ENCODE measurements around the gene TMEM108. TPM values are rescaled to one million over a fixed set of nuclear protein-coding genes. Genes with fewer than 3 reads are reported as not detected.
"Not testable (repeated sequence)": the region's sequence is repeated elsewhere in the genome, so short reads cannot be mapped to it uniquely, and the experiment has no call there.

Gene TMEM108
- total RNA-seq (2014; rRNA removed; shearing (Covaris generic)): 0.69 and 1.7 TPM in 2 replicates

GRCh38 chr3:133038089-133038730, at the start of gene TMEM108:
TSS of gene TMEM108 (plus strand) at chr3:133038391.
- DNase-seq (ENCODE audit: low read depth): peak; percentile 77

DNA sequence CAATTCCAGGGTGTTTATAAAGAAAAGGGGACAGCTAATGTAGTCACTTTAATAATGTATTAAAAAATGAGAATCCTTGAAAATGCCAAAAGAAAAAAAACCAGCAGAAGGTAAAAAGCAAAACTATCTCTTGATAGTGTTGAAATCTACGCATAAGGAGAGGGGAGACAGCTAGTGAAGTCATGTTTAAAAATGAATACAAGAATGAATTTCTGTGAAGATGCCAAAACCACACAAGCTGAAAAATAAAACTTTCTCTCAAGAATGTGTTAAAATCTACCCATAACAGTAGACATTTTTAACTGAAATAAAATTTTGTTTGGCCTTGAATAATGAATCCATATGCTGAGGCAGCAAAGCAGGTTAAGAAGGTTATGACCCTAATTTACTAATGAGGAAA, 42.2 kb upstream of the TMEM108 start:
- no peak for DNase-seq (ENCODE audit: low read depth)

DNA sequence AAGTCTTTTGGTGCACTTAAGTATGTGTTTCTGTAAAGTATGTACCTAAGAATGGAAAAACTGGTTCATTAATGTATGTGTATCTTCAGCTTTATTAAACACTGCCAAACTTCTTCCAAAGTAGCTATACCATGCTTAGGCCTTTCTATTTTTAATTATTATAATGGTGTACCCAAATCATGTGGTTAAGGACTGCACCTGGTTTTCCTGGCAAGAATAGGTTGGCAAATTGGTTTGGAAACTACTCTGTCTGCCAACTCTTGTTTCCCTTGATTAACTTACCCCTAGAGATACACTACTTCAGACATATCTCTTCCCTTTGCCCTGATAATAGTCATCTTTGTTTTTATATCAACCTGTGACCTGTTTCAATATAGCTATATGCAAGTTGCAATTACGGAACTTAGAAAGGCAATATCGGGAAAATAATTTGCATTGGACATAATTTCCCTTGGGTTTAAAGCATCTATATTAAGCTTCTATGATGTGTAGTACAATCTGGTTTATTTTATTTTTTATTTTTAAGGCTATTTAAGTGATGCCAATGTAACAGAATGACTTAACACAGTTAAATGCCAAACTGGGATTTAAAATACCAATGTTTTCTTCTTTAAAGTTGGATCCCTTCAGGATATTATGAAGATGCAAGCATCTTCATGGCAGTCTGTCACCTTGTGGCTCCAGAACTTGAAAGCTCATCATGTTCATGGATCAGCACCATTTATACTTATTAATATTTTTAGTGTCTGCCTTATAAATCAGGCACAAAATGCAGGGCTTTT, 40.6 kb upstream of the TMEM108 start:
- DNase-seq (ENCODE audit: low read depth): no peak

GRCh38 chr3:133005032-133005431, 33.2 kb upstream of the TMEM108 start:
- not testable (repeated sequence) for DNase-seq (ENCODE audit: low read depth)

DNA sequence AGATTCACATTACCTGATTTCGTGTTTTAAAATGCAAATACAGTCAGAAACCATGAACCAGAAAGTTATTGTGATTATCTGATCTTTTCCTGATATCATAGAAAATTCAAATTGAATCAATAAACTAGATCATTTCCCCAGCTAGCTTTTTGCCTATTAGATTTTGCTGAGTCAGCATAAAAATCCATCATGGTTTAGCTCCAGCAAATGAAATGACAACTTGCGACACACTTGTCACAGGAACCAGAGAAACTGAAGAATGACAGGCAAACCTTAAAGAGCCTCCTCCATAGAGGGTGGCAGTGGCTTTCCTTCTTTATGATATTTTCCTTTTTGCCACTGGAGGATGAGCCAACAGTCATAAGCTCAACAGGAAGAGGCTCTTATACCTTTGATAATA, 30.6 kb upstream of the TMEM108 start:
- no peak for DNase-seq (ENCODE audit: low read depth)

- DNase-seq (ENCODE audit: low read depth): no peak
Measured at GRCh38 chr3:133014325-133014724, 23.9 kb upstream of the TMEM108 start.

- DNase-seq (ENCODE audit: low read depth): not testable (repeated sequence)
Measured at GRCh38 chr3:133015573-133015972, 22.6 kb upstream of the TMEM108 start.

- DNase-seq (ENCODE audit: low read depth): no peak
Measured at GRCh38 chr3:133016838-133017309, 21.3 kb upstream of the TMEM108 start.

- no peak for DNase-seq (ENCODE audit: low read depth)
Measured at GRCh38 chr3:133018921-133019320, 19.3 kb upstream of the TMEM108 start.

DNA sequence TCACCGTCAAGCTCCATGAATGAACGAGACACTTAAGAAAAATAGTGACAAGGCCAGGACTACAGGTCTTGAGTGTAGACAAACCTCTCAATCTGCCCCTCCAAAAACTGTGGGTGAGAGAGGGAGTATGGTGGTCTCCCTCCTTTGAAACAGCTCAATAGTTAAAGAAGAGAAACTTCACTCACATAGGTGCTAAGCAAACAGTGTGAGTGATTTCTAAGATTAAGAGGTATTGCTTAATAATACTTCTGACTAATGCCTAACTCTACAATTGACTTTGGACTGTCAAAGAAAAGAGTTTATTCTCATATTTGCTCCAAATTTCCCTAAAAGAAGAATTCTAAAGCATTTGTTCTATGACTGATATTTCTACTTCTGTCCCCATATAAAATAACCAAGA, 17.0 kb upstream of the TMEM108 start:
- no peak for DNase-seq (ENCODE audit: low read depth)

DNA sequence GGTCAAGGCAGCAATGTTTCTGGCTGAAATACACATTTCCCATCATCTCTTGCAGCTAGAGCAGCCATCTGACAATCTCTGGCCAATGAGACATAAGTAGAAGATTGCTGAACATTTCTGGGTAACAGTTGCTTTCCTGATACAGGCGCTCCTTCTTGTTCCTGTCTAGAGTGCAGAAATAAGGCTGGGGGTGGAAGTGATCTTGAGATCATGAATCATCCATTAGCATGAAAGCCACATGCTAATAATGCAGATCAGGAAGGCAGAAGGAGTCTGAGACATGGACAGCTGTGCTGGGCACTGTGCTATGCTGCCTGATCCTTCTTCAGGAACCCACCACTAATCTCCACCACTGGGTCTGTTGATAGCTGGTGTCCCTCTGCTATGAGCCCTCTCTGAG, 14.8 kb upstream of the TMEM108 start:
- DNase-seq (ENCODE audit: low read depth): no peak

GRCh38 chr3:133025546-133025945, 12.6 kb upstream of the TMEM108 start:
- DNase-seq (ENCODE audit: low read depth): no peak

GRCh38 chr3:133032301-133032700, 5.9 kb upstream of the TMEM108 start:
- no peak for DNase-seq (ENCODE audit: low read depth)

DNA sequence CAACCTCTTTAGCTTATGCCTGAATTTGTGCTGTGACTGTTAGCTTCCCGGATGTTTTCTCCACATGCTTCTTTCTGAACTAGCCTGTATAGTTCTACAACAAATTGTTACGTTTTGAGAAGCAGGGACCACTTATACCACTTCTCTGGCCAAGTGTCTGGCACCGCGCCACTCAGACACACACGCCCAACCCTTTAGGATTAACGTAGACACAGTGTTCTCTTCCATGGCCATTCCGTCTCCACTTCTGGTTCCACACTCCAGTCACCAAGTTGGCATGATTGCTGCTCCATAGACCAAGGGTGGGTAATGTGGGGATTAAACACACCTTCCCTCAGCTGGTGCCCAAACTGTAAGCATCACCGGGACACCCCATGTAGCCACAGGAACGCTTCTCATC, 755 bp upstream of the TMEM108 start:
- DNase-seq (ENCODE audit: low read depth): no peak

GRCh38 chr3:133038731-133039375, 662 bp downstream of the TMEM108 start:
- DNase-seq (ENCODE audit: low read depth): peak; percentile 46

GRCh38 chr3:133040696-133041523, 2.7 kb downstream of the TMEM108 start:
- peak; percentile 80 for DNase-seq (ENCODE audit: low read depth)

- DNase-seq (ENCODE audit: low read depth): no peak
Measured at GRCh38 chr3:133041524-133041829, 3.3 kb downstream of the TMEM108 start.

DNA sequence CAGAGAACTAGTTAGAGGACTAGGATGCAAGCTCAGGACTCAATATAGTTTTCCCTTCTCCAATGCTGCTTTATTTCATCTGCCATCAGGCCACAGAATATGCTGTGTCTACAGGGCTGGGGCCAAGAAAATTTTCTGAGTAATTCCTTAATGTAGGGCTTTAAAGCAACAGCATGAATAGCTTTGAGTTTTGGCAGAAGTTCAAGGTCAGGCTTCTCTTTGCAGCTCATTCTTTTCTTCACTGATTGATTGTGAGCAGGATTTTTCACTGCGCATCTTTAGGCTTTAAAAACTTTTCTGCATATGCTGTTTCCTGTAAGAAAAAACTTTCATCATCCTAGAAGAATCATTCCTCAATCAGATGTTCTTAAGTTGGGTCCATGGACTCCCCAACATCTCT, 4.6 kb downstream of the TMEM108 start:
- DNase-seq (ENCODE audit: low read depth): no peak

GRCh38 chr3:133047980-133048379, 9.8 kb downstream of the TMEM108 start:
- DNase-seq (ENCODE audit: low read depth): no peak

DNA sequence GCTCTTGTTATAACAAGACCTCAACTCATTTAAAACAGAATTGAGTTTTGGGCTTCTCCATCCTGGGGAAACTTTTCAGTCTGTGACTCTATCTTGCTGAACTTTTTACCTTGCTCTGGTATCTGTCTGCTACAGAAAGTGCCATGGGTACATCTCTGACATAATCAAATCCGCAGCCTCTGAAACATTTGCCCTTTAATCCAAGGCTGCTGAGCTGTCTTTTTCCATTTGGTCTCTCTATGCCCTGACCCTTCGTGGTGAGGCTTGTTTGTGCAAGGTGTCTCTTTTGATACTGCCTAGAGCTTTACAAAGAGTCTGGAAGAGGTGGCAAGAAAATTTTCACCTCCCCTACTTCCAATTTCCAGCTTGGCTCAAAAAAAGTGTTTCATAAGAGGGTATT, 11.3 kb downstream of the TMEM108 start:
- DNase-seq (ENCODE audit: low read depth): no peak

GRCh38 chr3:133050891-133051290, 12.7 kb downstream of the TMEM108 start:
- no peak for DNase-seq (ENCODE audit: low read depth)

- DNase-seq (ENCODE audit: low read depth): no peak
Measured at GRCh38 chr3:133053532-133053931, 15.3 kb downstream of the TMEM108 start.
